GM10266 (cell line): ENCODE measurements around the gene KRTAP10-2.
"Not testable (repeated sequence)": the region's sequence is repeated elsewhere in the genome, so short reads cannot be mapped to it uniquely, and the experiment has no call there.

Source experiments
- DNase-seq: peaks from one replicate; pipeline ENCODE4 v3.0.0; 2012; ENCODE audit errors: extremely low spot score
- TF ChIP-seq, protein P1 (sequence below): IDR thresholded peaks from 2 replicates; pipeline ENCODE4 v1.5.1; 2012; ENCODE audit warnings: mild to moderate bottlenecking, low read depth; ENCODE audit not compliant: control insufficient read depth, insufficient read depth; ENCODE audit errors: missing control alignments

Gene KRTAP10-2

GRCh38 chr21:44506279-44507255 lies 44.7 kb downstream of the KRTAP10-2 start:
- TF ChIP-seq, protein P1, sequence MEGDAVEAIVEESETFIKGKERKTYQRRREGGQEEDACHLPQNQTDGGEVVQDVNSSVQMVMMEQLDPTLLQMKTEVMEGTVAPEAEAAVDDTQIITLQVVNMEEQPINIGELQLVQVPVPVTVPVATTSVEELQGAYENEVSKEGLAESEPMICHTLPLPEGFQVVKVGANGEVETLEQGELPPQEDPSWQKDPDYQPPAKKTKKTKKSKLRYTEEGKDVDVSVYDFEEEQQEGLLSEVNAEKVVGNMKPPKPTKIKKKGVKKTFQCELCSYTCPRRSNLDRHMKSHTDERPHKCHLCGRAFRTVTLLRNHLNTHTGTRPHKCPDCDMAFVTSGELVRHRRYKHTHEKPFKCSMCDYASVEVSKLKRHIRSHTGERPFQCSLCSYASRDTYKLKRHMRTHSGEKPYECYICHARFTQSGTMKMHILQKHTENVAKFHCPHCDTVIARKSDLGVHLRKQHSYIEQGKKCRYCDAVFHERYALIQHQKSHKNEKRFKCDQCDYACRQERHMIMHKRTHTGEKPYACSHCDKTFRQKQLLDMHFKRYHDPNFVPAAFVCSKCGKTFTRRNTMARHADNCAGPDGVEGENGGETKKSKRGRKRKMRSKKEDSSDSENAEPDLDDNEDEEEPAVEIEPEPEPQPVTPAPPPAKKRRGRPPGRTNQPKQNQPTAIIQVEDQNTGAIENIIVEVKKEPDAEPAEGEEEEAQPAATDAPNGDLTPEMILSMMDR = no peak
- no peak for DNase-seq

DNA sequence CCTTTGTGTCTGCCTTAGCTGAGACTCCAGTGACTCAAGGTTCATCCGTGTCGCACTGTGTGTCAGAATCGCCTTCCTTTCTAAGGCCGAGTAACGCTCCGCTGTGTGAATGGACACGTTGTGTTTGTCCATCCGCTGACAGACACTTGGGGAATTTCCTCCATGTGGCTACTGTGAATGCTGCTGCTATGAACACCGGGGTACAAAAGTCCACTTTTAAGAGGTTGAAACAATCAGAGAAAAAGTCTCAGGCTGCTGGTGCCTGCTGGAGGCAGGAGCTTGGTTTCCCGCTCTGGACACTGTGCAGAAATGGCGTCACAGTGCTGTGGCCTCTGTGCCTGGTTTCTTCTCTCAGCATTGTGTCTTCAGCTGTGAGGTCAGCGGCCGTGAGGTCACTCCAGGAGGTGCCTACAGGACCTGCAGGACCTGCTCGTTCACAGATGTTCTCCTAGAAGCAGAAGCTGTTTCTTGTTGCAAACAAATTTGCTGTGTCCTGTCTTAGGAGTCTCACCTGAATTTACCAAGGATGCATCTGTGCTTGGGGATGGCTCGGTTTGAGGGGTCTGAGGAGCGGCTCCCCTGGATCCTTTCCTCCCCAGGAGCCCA lies 45.5 kb downstream of the KRTAP10-2 start:
- DNase-seq = no peak

DNA sequence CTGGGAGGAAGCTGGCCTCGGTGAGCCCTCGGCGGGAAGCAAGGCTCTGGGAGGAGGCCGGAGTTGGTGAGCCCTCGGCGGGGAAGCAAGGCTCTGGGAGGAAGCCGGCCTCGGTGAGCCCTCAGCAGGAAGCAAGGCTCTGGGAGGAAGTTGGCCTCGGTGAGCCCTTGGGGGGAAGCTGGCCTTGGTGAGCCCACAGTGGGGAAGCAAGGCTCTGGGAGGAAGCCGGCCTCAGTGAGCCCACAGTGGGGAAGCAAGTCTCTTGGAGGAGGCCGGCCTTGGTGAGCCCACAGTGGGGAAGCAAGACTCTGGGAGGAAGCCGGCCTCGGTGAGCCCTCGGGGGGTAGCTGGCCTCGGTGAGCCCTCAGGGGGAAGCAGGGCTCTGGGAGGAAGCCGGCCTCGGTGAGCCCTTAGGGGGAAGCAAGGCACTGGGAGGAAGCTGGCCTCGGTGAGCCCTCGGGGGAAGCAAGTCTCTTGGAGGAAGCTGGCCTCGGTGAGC lies 47.4 kb downstream of the KRTAP10-2 start:
- TF ChIP-seq, protein P1 = no peak
- no peak for DNase-seq

More for the DNA sequence above, 45.5 kb downstream of the KRTAP10-2 start:
- TF ChIP-seq, protein P1 = no peak

- DNase-seq = not testable (repeated sequence)
These were observed 48.1 kb downstream of the KRTAP10-2 start for GRCh38 chr21:44503006-44503889.

DNA sequence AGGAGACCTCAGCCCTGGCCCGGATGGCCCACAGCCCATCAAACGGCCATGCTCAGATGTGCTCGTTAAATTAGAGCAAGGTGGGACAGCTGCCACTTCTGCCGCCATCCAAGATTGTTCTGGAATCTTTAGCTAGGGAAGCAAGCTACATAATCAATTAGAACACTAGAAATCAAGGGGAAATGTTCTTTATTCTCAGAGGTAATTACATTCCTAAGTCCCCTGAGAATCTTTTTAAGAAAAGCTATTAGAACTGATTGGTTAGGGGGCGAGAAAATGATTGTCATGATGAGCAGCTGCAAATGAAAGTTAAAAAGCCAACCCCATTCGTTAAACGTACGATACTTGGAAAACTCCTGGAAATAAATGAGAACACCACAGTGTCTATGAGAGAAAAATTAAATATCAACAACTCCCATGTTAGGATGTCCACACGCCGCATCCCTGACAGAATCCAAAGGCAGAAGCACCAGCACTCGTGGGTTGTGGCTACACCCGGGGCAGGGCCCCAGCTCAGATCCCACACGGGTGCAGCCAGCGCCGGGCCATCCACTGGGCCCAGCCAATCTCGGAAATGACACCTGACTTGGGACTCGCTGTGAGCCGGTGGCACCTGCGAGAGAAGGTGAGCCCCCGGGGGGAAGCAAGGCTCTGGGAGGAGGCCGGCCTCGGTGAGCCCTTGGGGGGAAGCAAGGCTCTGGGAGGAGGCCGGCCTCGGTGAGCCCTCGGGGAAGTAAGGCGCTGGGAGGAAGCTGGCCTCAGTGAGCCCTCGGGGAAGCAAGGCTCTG lies 48.9 kb downstream of the KRTAP10-2 start:
- DNase-seq = no peak
- TF ChIP-seq, protein P1 = no peak
